Liver (tissue), 9 donors: ENCODE measurements around the gene ACAT1. TPM values are rescaled to one million over a fixed set of nuclear protein-coding genes. Genes with fewer than 3 reads are reported as not detected.
"Not testable (repeated sequence)": the region's sequence is repeated elsewhere in the genome, so short reads cannot be mapped to it uniquely, and the experiment has no call there.

Source experiments
- DNase-seq: peaks from one replicate; pipeline ENCODE4 v3.0.0-alpha.2; 2017; ENCODE audit warnings: low spot score
- H3K27ac ChIP-seq, 2 donors: one replicate each; pipeline ENCODE4 v1.7.0; 2013; ENCODE audit warnings: inconsistent platforms in 2 of 2, low read length in 2 of 2, control low read depth in 1 of 2, low read depth in 1 of 2, mild to moderate bottlenecking in 1 of 2
- H3K27me3 ChIP-seq, 4 donors: one replicate each; pipeline versions ENCODE4 v1.6.1 to v1.7.0; 2013; ENCODE audit warnings: low read length in 3 of 4, inconsistent platforms in 1 of 4, mild to moderate bottlenecking in 1 of 4, moderate library complexity in 1 of 4; ENCODE audit not compliant: control insufficient read depth in 4 of 4, insufficient read depth in 4 of 4
- H3K36me3 ChIP-seq, 4 donors: one replicate each; pipeline versions ENCODE4 v1.6.1 to v1.7.0; 2013; ENCODE audit warnings: low read length in 3 of 4, mild to moderate bottlenecking in 3 of 4, low read depth in 1 of 4, moderate library complexity in 1 of 4; ENCODE audit not compliant: control insufficient read depth in 4 of 4, insufficient read depth in 3 of 4
- H3K4me1 ChIP-seq, 4 donors: one replicate each; pipeline versions ENCODE4 v1.6.1 to v1.7.0; 2013; ENCODE audit warnings: low read length in 3 of 4, mild to moderate bottlenecking in 3 of 4, moderate library complexity in 1 of 4; ENCODE audit not compliant: control insufficient read depth in 4 of 4, insufficient read depth in 4 of 4
- H3K4me3 ChIP-seq, 3 donors: one replicate each; pipeline versions ENCODE4 v1.6.1 to v1.7.0; 2013; ENCODE audit warnings: low read length in 3 of 3, control low read depth in 1 of 3, low read depth in 1 of 3, mild to moderate bottlenecking in 1 of 3
- H3K9ac ChIP-seq, 2 donors: one replicate each; pipeline ENCODE4 v1.7.0; 2013; ENCODE audit warnings: low read length in 2 of 2, mild to moderate bottlenecking in 2 of 2, moderate library complexity in 2 of 2, control low read depth in 1 of 2, low read depth in 1 of 2
- H3K9me3 ChIP-seq, 4 donors: one replicate each; pipeline versions ENCODE4 v1.6.1 to v1.7.0; 2013; ENCODE audit warnings: low read length in 3 of 4; ENCODE audit not compliant: control insufficient read depth in 4 of 4
- EGR1 ChIP-seq, 2 donors: IDR thresholded peaks; 2 replicates each; pipeline ENCODE4 v1.6.1; 2016 to 2018; ENCODE audit warnings: antibody characterized with exemption in 2 of 2, low read depth in 2 of 2
- FOXA1 ChIP-seq: IDR thresholded peaks from 2 replicates; pipeline ENCODE4 v1.6.1; 2016; ENCODE audit warnings: antibody characterized with exemption
- FOXA2 ChIP-seq: IDR thresholded peaks from 2 replicates; pipeline ENCODE4 v1.6.1; 2016; ENCODE audit warnings: antibody characterized with exemption
- GABPA ChIP-seq, 2 donors: IDR thresholded peaks in 1 of 2; conservative IDR thresholded peaks in 1 of 2; 2 replicates each; pipeline ENCODE4 v1.6.1; 2016; ENCODE audit warnings: antibody characterized with exemption in 2 of 2, mild to moderate bottlenecking in 1 of 2, moderate library complexity in 1 of 2
- HNF4A ChIP-seq, 2 donors: conservative IDR thresholded peaks; 2 replicates each; pipeline ENCODE4 v1.6.1; 2016; ENCODE audit warnings: antibody characterized with exemption in 2 of 2, mild to moderate bottlenecking in 2 of 2
- HNF4G ChIP-seq: IDR thresholded peaks from 2 replicates; pipeline ENCODE4 v1.6.1; 2016; ENCODE audit warnings: antibody characterized with exemption
- JUND ChIP-seq, 2 donors: IDR thresholded peaks; 2 replicates each; pipeline ENCODE4 v1.6.1; 2016; ENCODE audit warnings: antibody characterized with exemption in 2 of 2
- NR2F2 ChIP-seq: IDR thresholded peaks from 2 replicates; pipeline ENCODE4 v1.6.1; 2016; ENCODE audit warnings: antibody characterized with exemption
- RAD21 ChIP-seq, 2 donors: IDR thresholded peaks; 2 replicates each; pipeline ENCODE4 v1.6.1; 2016; ENCODE audit warnings: antibody characterized with exemption in 2 of 2, mild to moderate bottlenecking in 2 of 2
- RXRA ChIP-seq, 2 donors: IDR thresholded peaks; 2 replicates each; pipeline ENCODE4 v1.6.1; 2017 to 2018; ENCODE audit warnings: antibody characterized with exemption in 2 of 2, mild to moderate bottlenecking in 1 of 2
- SP1 ChIP-seq: IDR thresholded peaks from 2 replicates; pipeline ENCODE4 v1.6.1; 2018; ENCODE audit warnings: antibody characterized with exemption, mild to moderate bottlenecking
- TAF1 ChIP-seq: conservative IDR thresholded peaks from 2 replicates; pipeline ENCODE4 v1.6.1; 2016; ENCODE audit warnings: antibody characterized with exemption, mild to moderate bottlenecking
- YY1 ChIP-seq: IDR thresholded peaks from 2 replicates; pipeline ENCODE4 v1.6.1; 2016; ENCODE audit warnings: antibody characterized with exemption, mild to moderate bottlenecking
- WGBS: extraction: QIAGEN DNeasy Blood & Tissue Kit; methylation state at CpG from one replicate; pipeline ENCODE4 v1.1.7; 2013; 5-methylcytosine and 5-hydroxymethylcytosine counted together
- polyA plus RNA-seq, 2 donors: library from polyadenylated mRNA; stranded (reverse) in 1 of 2; unstranded in 1 of 2; fragments of 200-250 nt in 1 of 2; fragments of >200 nt in 1 of 2; fragmentation: Nextera tagmentation in 1 of 2; extraction: Ambion mirVana in 1 of 2; gene quantifications; one replicate each; pipeline versions ENCODE4 v1.2.1 to v1.2.3, GENCODE V29; 2013 to 2015
- total RNA-seq, 2 donors: library from RNA; depleted of rRNA; stranded (reverse); fragments of >200 nt; gene quantifications; one replicate each; pipeline ENCODE4 v1.2.3, GENCODE V29; 2014
- TF ChIP-seq, protein P1 (sequence below): fragments of 150-350 bp; IDR thresholded peaks from 2 replicates; pipeline ENCODE4 v1.5.1; 2017; ENCODE audit warnings: improper control_type of control experiment, low read depth, low read length; ENCODE audit not compliant: missing input control
- TF ChIP-seq, protein P2 (sequence below): IDR thresholded peaks from 2 replicates; pipeline ENCODE4 v1.6.1; 2016; ENCODE audit warnings: antibody characterized with exemption
- TF ChIP-seq, protein P3 (sequence below): IDR thresholded peaks from 2 replicates; pipeline ENCODE4 v1.6.1; 2016; ENCODE audit warnings: antibody characterized with exemption, mild to moderate bottlenecking
- TF ChIP-seq, protein P4 (sequence below): IDR thresholded peaks from 2 replicates; pipeline ENCODE4 v1.6.1; 2016; ENCODE audit warnings: antibody characterized with exemption
- TF ChIP-seq, protein P5 (sequence below): IDR thresholded peaks from 2 replicates; pipeline ENCODE4 v1.6.1; 2016; ENCODE audit warnings: antibody characterized with exemption
- donor health status: healthy.
- donor health status: healthy.
- donor health status: healthy.
- donor health status: healthy.
- donor health status: healthy.

Gene ACAT1
- total and polyA plus RNA-seq, 4 donors, result 99.8 to 1,048 (median 575) TPM

DNA sequence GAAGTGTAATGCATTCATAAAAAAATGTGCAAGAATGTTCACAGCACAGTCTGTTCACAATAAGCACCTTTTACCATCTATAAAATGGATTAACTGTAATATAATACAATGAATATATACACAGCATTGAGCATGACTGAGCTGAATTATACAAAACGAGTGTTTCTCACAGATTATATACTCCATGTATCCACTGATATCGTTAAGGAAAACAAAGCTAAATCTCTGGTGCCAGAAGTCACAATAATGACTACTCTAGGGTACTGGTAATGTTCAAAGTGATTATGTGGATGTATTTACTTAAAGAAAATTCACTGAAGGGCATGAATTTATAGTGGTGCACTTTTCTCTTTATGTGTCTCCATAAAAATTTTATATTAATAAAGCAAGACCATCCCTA lies 33.2 kb downstream of the ACAT1 start:
- H3K36me3 ChIP-seq, result peaks cover 4 to 49% (median 30%) of the 10 kb centered on the region in 4 donors
- DNase-seq, result no peak

DNA sequence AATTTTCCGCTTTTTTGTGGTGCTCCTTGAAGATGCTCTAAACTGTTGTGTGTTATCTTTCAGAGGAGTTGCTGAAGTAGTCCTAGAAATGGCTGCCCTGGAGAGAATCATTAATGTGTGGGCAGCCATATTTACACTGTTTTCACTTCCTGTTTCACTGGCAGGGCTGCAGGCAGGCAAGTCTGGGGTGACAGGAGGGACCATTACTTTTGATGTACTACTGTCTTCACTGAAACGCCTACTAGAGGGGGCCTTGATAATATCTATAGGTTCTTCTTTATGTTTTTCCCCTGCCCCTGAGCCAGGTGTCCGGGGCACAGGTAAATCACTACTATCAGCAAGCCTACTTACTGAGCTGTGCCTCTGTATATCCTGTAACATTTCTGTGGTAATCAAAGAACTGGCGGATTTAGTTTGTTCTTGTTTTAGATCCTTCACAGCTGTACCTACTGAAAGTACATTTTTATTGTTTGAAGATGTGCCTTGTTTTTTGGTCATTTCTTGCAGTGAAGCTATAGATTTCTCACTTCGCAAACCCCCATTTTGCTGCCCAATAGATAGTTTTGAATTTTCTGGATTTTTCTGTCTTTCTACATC lies 39.7 kb downstream of the ACAT1 start:
- H3K27ac ChIP-seq, result no peak overlapping the region
- H3K27me3 ChIP-seq, result no peaks in the 10 kb centered on the region
- H3K36me3 ChIP-seq, result peaks cover 3 to 39% (median 37%) of the 10 kb centered on the region in 4 donors
- no peaks in the 10 kb centered on the region for H3K9me3 ChIP-seq
- TF ChIP-seq GABPA (IDR thresholded peaks at IDR 0.05 in 1 of 2, conservative IDR thresholded peaks at IDR 0.05 in 1 of 2), result no peak
- TF ChIP-seq, protein P1, sequence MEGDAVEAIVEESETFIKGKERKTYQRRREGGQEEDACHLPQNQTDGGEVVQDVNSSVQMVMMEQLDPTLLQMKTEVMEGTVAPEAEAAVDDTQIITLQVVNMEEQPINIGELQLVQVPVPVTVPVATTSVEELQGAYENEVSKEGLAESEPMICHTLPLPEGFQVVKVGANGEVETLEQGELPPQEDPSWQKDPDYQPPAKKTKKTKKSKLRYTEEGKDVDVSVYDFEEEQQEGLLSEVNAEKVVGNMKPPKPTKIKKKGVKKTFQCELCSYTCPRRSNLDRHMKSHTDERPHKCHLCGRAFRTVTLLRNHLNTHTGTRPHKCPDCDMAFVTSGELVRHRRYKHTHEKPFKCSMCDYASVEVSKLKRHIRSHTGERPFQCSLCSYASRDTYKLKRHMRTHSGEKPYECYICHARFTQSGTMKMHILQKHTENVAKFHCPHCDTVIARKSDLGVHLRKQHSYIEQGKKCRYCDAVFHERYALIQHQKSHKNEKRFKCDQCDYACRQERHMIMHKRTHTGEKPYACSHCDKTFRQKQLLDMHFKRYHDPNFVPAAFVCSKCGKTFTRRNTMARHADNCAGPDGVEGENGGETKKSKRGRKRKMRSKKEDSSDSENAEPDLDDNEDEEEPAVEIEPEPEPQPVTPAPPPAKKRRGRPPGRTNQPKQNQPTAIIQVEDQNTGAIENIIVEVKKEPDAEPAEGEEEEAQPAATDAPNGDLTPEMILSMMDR, result no peak
- TF ChIP-seq, protein P2, sequence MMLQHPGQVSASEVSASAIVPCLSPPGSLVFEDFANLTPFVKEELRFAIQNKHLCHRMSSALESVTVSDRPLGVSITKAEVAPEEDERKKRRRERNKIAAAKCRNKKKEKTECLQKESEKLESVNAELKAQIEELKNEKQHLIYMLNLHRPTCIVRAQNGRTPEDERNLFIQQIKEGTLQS, result no peak
- no peak for TF ChIP-seq SP1
- TF ChIP-seq HNF4G, result no peak
- TF ChIP-seq, protein P3, sequence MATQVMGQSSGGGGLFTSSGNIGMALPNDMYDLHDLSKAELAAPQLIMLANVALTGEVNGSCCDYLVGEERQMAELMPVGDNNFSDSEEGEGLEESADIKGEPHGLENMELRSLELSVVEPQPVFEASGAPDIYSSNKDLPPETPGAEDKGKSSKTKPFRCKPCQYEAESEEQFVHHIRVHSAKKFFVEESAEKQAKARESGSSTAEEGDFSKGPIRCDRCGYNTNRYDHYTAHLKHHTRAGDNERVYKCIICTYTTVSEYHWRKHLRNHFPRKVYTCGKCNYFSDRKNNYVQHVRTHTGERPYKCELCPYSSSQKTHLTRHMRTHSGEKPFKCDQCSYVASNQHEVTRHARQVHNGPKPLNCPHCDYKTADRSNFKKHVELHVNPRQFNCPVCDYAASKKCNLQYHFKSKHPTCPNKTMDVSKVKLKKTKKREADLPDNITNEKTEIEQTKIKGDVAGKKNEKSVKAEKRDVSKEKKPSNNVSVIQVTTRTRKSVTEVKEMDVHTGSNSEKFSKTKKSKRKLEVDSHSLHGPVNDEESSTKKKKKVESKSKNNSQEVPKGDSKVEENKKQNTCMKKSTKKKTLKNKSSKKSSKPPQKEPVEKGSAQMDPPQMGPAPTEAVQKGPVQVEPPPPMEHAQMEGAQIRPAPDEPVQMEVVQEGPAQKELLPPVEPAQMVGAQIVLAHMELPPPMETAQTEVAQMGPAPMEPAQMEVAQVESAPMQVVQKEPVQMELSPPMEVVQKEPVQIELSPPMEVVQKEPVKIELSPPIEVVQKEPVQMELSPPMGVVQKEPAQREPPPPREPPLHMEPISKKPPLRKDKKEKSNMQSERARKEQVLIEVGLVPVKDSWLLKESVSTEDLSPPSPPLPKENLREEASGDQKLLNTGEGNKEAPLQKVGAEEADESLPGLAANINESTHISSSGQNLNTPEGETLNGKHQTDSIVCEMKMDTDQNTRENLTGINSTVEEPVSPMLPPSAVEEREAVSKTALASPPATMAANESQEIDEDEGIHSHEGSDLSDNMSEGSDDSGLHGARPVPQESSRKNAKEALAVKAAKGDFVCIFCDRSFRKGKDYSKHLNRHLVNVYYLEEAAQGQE, result no peak
- TF ChIP-seq, protein P4, sequence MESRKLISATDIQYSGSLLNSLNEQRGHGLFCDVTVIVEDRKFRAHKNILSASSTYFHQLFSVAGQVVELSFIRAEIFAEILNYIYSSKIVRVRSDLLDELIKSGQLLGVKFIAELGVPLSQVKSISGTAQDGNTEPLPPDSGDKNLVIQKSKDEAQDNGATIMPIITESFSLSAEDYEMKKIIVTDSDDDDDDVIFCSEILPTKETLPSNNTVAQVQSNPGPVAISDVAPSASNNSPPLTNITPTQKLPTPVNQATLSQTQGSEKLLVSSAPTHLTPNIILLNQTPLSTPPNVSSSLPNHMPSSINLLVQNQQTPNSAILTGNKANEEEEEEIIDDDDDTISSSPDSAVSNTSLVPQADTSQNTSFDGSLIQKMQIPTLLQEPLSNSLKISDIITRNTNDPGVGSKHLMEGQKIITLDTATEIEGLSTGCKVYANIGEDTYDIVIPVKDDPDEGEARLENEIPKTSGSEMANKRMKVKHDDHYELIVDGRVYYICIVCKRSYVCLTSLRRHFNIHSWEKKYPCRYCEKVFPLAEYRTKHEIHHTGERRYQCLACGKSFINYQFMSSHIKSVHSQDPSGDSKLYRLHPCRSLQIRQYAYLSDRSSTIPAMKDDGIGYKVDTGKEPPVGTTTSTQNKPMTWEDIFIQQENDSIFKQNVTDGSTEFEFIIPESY, result no peak
- no peak for TF ChIP-seq HNF4A (conservative IDR thresholded peaks at IDR 0.05)
- no peak for TF ChIP-seq NR2F2
- no peak for TF ChIP-seq YY1
- no peak for TF ChIP-seq EGR1 (IDR thresholded peaks at IDR 0.05; ENCODE audit: low read depth in 2 of 2)
- no peak for TF ChIP-seq JUND (IDR thresholded peaks at IDR 0.05)
- no peak for TF ChIP-seq TAF1
- no peak for TF ChIP-seq FOXA1
- no peak for TF ChIP-seq RXRA (IDR thresholded peaks at IDR 0.05)
- TF ChIP-seq RAD21 (IDR thresholded peaks at IDR 0.05), result no peak
- TF ChIP-seq, protein P5, sequence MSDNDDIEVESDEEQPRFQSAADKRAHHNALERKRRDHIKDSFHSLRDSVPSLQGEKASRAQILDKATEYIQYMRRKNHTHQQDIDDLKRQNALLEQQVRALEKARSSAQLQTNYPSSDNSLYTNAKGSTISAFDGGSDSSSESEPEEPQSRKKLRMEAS, result no peak
- TF ChIP-seq FOXA2, result no peak
- no peak overlapping the region for H3K9ac ChIP-seq
- H3K4me1 ChIP-seq, result no peaks in the 10 kb centered on the region
- WGBS, result 90% methylated on average over 5 of the region's 5 CpGs
- H3K4me3 ChIP-seq, result no peak overlapping the region
- no peak for DNase-seq

More for the DNA sequence above, 33.2 kb downstream of the ACAT1 start:
- 64% methylated on average over 2 of the region's 2 CpGs for WGBS
- no peak for TF ChIP-seq HNF4G
- TF ChIP-seq HNF4A (conservative IDR thresholded peaks at IDR 0.05), result no peak
- no peak for TF ChIP-seq TAF1
- TF ChIP-seq, protein P2, result no peak
- TF ChIP-seq, protein P5, result no peak
- no peak for TF ChIP-seq RAD21 (IDR thresholded peaks at IDR 0.05)
- no peak for TF ChIP-seq JUND (IDR thresholded peaks at IDR 0.05)
- TF ChIP-seq SP1, result no peak
- TF ChIP-seq FOXA2, result no peak
- TF ChIP-seq YY1, result no peak
- Histone ChIP-seq H3K9me3 (no peaks in the 10 kb centered on the region), H3K4me3 (no peak overlapping the region), H3K4me1 (no peaks in the 10 kb centered on the region), H3K27ac (no peak overlapping the region), H3K27me3 (no peaks in the 10 kb centered on the region), H3K9ac (no peak overlapping the region)

DNA sequence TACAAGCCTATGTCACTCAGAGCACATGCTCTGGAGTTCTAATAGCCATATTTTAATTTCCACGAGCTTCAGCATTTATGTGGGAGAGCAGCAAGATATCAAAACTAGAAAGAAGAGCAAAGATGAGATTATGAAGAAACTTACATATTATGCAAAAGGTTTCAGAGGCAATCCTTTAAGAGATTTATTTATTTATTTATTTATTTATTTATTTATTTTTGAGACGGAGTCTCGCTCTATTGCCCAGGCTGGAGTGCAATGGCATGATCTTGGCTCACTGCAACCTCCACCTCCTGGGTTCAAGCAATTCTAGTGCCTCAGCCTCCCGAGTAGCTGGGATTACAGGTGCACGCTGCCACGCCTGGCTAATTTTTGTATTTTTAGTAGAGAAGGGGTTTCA lies 41.5 kb downstream of the ACAT1 start:
- not testable (repeated sequence) for H3K27ac ChIP-seq, H3K4me3 ChIP-seq, H3K4me1 ChIP-seq, H3K9me3 ChIP-seq, DNase-seq, H3K27me3 ChIP-seq, H3K9ac ChIP-seq
- H3K36me3 ChIP-seq, result peaks cover 3 to 47% (median 42%) of the 10 kb centered on the region in 4 donors
- 90% methylated on average over 6 of the region's 6 CpGs for WGBS
